Activated CD4-positive, CD25-positive, alpha-beta regulatory T cell treated with anti-CD3 and anti-CD28 coated beads, Interleukin-2, amount 50 U/mL, for 24 hours (primary cell): ENCODE data around the gene LRIG3.
"Not testable (repeated sequence)": the region's sequence is repeated elsewhere in the genome, so short reads cannot be mapped to it uniquely, and the experiment has no call there.

Source experiments
- ATAC-seq, 2 donors: fragments of 150-1000 bp; cut with Tn5 transposase; one replicate each; pipeline ENCODE4 v1.10.0; 2021; ENCODE audit warnings: mild to moderate bottlenecking in 1 of 2, moderate library complexity in 1 of 2

The LRIG3 gene

DNA sequence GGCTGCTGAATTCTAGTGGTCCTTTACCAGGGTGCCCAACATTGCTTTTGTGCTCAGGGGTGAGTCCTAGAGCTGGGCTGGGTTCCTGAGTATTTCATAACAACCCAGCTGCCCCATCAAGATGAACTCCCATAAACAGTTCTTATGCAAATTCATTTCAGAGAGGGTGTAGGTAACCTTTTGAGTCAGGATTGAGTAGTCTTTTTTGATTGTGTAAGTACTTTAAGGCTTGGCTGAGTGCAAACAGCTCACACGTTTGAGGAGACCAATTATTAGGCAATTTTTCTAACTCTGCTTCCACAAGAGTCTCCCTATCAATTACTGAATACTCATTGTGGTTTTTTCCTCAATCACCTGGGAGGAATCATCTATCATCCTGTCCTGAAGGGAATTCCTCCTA, 63.1 kb downstream of the LRIG3 start:
- not testable (repeated sequence) for ATAC-seq

DNA sequence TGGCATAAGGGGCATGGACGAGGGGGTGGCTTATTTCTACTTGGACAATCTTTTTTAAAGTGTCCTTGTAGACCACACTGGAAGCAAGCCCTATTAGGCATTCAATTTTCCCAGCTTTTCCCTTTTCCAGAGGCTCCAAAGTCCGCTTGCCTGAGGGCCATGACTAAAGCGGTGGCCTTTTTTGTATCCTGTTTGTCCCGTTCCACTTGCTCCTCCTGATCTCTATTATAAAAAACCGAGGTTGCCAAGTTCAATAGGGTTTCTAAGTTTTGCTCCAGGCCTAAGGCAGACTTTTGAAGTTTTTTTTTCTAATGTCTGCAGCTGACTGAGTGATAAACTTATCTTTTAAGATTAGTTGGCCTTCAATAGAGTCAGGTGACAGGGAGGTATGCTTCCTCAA, 64.7 kb downstream of the LRIG3 start:
- not testable (repeated sequence) for ATAC-seq

DNA sequence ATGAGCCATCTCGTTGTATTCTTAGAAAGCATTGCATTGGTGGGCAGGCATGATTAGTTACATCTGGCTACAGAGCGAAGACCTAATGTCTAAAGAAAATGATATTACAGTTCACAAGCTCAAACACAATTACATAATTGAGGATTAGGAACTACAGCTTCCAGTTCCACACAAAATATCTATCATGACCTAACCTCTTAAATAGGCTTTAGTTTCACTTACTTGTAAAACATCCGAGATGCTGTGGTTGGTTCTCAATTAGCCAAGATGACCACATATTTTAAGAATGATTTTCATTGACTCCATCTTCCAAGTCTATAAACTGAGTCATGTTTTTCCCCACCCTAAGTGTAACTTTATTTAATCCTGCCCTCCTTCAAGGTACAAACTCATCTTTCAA, 69.5 kb downstream of the LRIG3 start:
- no peak for ATAC-seq

DNA sequence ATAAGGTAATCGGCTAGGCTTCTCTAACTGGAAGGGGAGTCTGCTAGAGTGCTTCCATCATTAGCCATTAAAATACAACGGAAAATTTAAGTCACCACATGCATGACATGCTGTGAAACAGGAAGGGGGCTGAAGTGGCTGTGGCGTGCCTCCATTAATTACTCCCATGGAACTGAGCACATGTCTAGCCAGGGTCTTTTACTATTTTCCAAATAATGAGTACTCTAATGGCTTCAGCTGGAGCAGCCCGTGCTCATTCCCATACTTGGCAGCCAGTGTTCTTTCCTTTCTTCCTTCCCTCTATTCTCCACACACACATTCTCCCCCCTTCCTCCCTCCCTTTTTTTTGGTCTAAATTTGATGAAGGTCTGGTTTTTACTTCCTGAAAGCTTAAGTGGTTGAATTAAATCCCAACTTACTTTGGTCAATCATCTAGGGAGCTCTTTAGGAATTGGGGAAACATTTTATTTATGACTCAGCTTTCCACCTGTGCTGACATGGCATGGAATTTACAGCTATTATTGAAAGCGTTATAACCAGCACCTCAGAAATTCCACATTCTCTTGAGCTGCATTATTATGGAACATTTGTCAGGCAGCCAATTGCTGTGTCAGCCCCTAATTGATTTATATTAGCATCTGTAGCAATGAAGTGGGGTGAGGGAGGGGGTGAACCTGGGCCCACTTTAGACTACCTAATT, 72.3 kb downstream of the LRIG3 start:
- ATAC-seq = no peak

DNA sequence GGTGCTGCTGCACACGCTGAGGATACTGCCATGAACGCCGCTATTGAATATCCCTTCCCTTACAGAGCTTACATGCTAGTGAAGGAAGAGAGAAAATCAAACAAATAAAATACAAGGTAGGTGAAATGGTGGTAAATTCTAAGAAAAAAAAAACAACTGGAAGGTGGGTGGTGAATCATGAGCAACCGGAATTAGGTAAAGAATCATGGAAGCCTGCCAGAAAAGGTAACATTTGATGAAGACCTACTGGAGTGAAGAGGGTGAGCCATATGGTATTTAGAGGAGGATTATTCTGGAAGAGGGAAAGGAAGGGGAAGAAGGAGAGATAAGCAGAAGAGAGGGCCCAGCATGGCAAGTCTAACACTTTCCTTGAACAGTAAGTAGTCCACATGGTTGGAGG, 76.1 kb downstream of the LRIG3 start:
- no peak for ATAC-seq

DNA sequence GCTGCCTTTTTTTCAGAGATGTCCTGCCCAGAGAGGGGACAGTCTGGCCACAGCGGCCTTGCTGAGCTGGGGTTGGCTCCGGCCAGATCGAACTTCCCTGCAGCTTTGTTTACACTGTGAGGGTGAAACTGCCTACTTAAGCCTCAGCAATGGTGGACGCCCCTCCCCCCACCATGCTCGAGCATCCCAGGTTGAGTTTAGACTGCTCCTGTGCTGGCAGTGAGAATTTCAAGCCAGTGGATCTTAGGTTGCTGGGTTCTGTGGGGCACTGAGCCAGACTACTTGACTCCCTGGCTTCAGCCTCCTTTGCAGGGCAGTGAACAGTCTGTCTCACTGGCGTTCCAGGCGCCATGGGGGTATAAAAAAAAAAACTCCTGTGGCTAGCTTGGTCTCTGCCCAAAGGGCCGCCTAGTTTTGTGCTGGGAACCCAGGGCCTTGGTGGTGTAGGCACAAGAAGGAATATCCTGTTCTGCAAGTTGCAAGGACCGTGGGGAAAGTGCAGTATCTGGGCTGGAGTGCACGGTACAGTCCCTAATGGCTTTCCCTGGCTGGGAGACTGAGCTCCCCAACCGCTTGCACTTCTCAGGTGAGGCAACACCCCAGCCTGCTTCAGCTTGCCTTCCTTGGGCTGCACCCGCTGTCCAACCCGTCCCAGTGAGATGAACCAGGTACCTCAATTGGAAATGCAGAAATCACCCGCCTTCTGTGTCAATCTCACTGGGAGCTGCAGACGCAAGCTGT, 79.1 kb downstream of the LRIG3 start:
- ATAC-seq = no peak

DNA sequence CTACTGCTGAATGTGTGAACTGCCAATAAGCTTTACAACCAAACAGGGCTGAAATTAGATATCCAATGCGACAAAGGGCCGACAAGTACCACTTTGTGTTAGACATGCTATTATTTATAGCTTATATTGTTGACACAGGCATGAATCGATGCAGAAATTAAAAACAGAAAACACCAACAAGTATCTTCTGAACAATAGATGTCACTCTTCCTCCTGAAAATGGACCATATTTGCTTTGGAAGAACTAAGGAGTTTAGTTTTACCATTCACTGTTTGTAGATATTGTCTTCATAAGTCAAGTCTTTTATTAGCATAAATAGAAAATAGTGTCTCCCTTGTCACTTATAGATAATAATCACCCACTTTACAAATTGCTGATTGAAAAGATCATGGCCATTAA, 86.5 kb downstream of the LRIG3 start:
- ATAC-seq = no peak

DNA sequence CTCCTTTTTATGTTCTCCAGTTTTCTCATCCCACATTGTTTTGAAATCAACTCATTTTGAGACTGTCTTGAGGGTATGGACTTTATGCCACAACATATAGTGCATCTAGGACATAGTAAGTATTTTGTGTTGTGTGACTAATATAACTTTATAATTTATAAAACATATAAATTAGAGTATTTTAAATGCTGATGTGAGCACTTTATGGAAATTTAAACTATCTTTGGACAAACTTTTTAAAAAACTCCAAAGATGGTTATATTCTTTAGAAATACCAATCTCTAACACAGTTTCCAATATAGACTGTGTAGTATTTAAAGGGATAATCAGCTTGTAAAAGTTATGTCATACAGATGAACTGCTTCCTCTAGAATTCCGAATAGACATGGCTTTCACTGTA, 87.4 kb downstream of the LRIG3 start:
- ATAC-seq = no peak
